HG03039 (cell line): Measurements from ENCODE around the gene CYB5RL.
"Not testable (repeated sequence)": the region's sequence is repeated elsewhere in the genome, so short reads cannot be mapped to it uniquely, and the experiment has no call there.

Experiments used
- ATAC-seq: cut with Tn5 transposase; IDR thresholded peaks from one replicate; pipeline ENCODE4 v1.9.1; 2021; ENCODE audit warnings: mild to moderate bottlenecking, moderate library complexity; ENCODE audit not compliant: unreplicated experiment

The CYB5RL gene

GRCh38 chr1:54199765-54200518 is at the start of gene CYB5RL, which contains the start of gene MRPL37:
TSS of gene CYB5RL (minus strand) at chr1:54200030. CDS start at chr1:54195616, 4,414 bp downstream.
TSS of gene MRPL37 (plus strand) at chr1:54200167. CDS start at chr1:54200244, 77 bp downstream.
- ATAC-seq = peak; percentile 93

GRCh38 chr1:54248966-54249365 is 49.1 kb upstream of the CYB5RL start:
- ATAC-seq = no peak

- ATAC-seq = no peak
These were observed 48.2 kb upstream of the CYB5RL start for GRCh38 chr1:54247863-54248515.

- ATAC-seq = no peak
These were observed 46.4 kb upstream of the CYB5RL start for GRCh38 chr1:54246116-54246721.

- no peak for ATAC-seq
These were observed 45.7 kb upstream of the CYB5RL start for GRCh38 chr1:54245501-54245900.

- ATAC-seq = no peak
These were observed 44.8 kb upstream of the CYB5RL start for GRCh38 chr1:54244655-54245054.

- ATAC-seq = no peak
These were observed 43.2 kb upstream of the CYB5RL start for GRCh38 chr1:54243022-54243421.

GRCh38 chr1:54241364-54241763 is 41.5 kb upstream of the CYB5RL start:
- no peak for ATAC-seq

- no peak for ATAC-seq
These were observed 41.0 kb upstream of the CYB5RL start for GRCh38 chr1:54240741-54241335.

GRCh38 chr1:54239631-54240031 is 39.8 kb upstream of the CYB5RL start:
- ATAC-seq = no peak

- ATAC-seq = no peak
These were observed 39.2 kb upstream of the CYB5RL start for GRCh38 chr1:54239035-54239383.

- no peak for ATAC-seq
These were observed 38.7 kb upstream of the CYB5RL start for GRCh38 chr1:54238353-54239034.

GRCh38 chr1:54237586-54237985 is 37.8 kb upstream of the CYB5RL start:
- no peak for ATAC-seq

GRCh38 chr1:54234284-54234683 is 34.5 kb upstream of the CYB5RL start:
- no peak for ATAC-seq

GRCh38 chr1:54233196-54233595 is 33.4 kb upstream of the CYB5RL start:
- ATAC-seq = not testable (repeated sequence)

- no peak for ATAC-seq
These were observed 30.9 kb upstream of the CYB5RL start for GRCh38 chr1:54230507-54231339.

- no peak for ATAC-seq
These were observed 29.6 kb upstream of the CYB5RL start for GRCh38 chr1:54229281-54229891.

- ATAC-seq = no peak
These were observed 28.8 kb upstream of the CYB5RL start for GRCh38 chr1:54228638-54229079.

GRCh38 chr1:54227891-54228310 is 28.1 kb upstream of the CYB5RL start:
- ATAC-seq = no peak
